ENCODE data around the gene MMP27.

- TF ChIP-seq POLR2A (IDR thresholded peaks at IDR 0.05) = no peak
- TF ChIP-seq EP300 (IDR thresholded peaks at IDR 0.05) = no peak
These were observed at the start of gene MMP27 for GRCh38 chr11:102705626-102706025.
